SK-N-MC (cell line): ENCODE results near the gene WTIP.
A peak's percentile ranks its signal among the peaks of the same experiment; 100 is the strongest.

Source experiments
- DNase-seq: peaks from one replicate; pipeline ENCODE4 v3.0.0-alpha.2; 2011; ENCODE audit warnings: low read depth, low spot score
- H3K27ac ChIP-seq: fragments of 200-600 bp; sonication (generic); 2 replicates; pipeline ENCODE4 v1.5.1; 2016; ENCODE audit warnings: mixed run types
- H3K36me3 ChIP-seq: fragments of 200-600 bp; sonication (generic); 2 replicates; pipeline ENCODE4 v1.6.1; 2017; ENCODE audit warnings: antibody characterized with exemption, low read length, mixed read lengths; ENCODE audit not compliant: insufficient read depth
- H3K4me3 ChIP-seq: fragments of 200-600 bp; sonication (generic); 2 replicates; pipeline ENCODE4 v1.5.1; 2016
- H3K9ac ChIP-seq: fragments of 200-600 bp; sonication (generic); 2 replicates; pipeline ENCODE4 v1.8.0; 2017; ENCODE audit warnings: mixed run types, mixed read lengths; ENCODE audit not compliant: insufficient read length
- H3K9me3 ChIP-seq: fragments of 200-600 bp; sonication (generic); 2 replicates; pipeline ENCODE4 v1.6.1; 2017; ENCODE audit warnings: low read depth, mild to moderate bottlenecking, antibody characterized with exemption, low read length, moderate library complexity, mixed read lengths
- EZH2 ChIP-seq: fragments of 200-600 bp; sonication (generic); IDR thresholded peaks from one replicate; pipeline ENCODE4 v1.6.1; 2017; ENCODE audit warnings: antibody characterized with exemption
- FOXP2 ChIP-seq: optimal IDR thresholded peaks from 2 replicates; pipeline ENCODE3; 2011; ENCODE audit warnings: mild to moderate bottlenecking, moderate library complexity; ENCODE audit not compliant: insufficient read depth; ENCODE audit errors: extremely low read length, control extremely low read depth
- POLR2AphosphoS5 ChIP-seq: IDR thresholded peaks from 2 replicates; pipeline ENCODE4 v1.6.1; 2012; ENCODE audit warnings: mild to moderate bottlenecking, low read depth, low read length, borderline replicate concordance

Gene WTIP

DNA sequence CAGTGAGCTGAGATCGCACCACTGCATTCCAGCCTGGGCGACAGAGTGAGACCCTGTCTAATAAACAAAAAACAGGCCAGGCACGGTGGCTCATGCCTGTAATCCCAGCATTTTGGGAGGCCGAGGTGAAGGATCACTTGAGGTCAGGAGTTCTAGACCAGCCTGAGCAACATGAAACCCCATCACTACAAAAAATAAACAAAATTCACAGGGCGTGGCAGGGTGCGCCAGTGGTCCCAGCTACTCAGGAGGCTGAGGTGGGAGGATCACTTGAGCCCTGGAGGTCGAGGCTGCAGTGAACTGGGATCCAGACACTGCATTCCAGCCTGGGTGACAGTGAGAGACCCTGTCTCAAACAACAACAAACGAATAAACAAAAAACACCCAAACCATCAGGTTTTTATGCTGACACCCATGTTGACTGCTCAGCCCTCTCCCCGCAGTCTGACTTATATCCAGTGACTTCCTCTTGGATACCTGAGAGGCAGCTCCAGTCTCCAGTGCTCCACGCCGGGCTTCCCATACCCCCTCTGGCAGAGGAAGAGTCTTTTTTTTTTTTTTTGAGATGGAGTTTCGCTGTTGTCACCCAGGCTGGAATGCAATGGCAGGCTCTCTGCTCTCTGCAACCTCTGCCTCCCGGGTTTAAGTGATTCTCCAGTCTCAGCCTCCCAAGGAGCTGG is 17.7 kb downstream of the WTIP start:
- Histone ChIP-seq H3K27ac (no peak overlapping the region), H3K9me3 (no peaks in the 10 kb centered on the region), H3K9ac (no peak overlapping the region), H3K36me3 (no peaks in the 10 kb centered on the region), H3K4me3 (no peak overlapping the region)
- DNase-seq, result no peak
- TF ChIP-seq FOXP2, result no peak
- no peak for TF ChIP-seq POLR2AphosphoS5
- TF ChIP-seq EZH2, result no peak

- no peak for TF ChIP-seq POLR2AphosphoS5
- Histone ChIP-seq H3K36me3 (no peaks in the 10 kb centered on the region), H3K9ac (no peak overlapping the region), H3K27ac (no peak overlapping the region), H3K4me3 (no peak overlapping the region), H3K9me3 (no peaks in the 10 kb centered on the region)
- DNase-seq, result no peak
These were observed 19.1 kb downstream of the WTIP start for GRCh38 chr19:34500656-34501120.

DNA sequence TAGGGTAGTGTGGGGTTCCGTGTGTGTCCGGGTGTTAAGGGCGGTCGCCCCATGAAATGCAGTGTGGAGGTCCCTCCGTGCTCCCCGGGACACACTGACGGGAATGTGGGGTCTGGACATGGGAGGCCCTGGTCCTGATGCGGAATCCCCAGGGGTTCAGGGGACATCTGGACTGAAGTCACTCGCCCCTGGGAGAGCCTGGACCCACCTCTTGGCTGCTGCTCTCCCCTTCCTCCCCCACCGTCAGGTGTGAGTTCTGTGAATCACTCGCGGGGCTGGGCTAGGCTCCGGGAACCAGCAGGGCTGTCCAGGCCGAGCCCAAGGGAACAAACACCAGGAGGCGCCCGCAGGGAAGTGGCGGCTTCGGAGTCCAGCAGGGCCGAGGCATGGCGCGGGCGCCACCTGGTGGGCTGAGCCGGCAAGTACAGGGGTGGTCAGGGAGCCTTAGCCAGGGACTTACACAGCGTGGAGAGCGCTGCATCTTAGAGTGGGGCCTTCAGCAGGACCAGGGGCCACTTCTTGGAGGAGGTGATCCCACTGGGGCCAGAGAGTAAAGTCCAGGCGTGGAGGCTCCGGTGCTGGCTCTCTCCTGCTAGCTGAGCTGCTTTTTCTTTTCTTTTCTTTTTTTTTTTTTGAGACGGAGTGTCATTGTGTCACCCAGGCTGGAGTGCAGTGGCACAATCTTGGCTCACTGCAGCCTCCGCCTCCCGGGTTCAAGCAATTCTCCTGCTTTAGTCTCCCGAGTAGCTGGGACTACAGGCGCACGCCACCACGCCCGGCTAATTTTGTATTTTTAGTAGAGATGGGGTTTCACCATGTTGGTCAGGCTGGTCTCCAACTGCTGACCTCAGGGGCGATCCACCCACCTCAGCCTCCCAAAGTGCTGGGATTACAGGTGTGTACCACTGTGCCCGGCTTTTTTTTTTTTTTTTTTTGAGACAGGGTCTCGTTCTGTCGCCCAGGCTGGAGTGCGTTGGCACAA is 20.1 kb downstream of the WTIP start:
- Histone ChIP-seq H3K27ac (no peak overlapping the region), H3K9ac (no peak overlapping the region), H3K4me3 (no peak overlapping the region), H3K9me3 (no peaks in the 10 kb centered on the region), H3K36me3 (no peaks in the 10 kb centered on the region)
- DNase-seq, result peak; percentile 16
- TF ChIP-seq FOXP2 (peak; percentile 60), POLR2AphosphoS5 (no peak)

- no peak overlapping the region for H3K9ac ChIP-seq
- no peaks in the 10 kb centered on the region for H3K36me3 ChIP-seq
- DNase-seq, result no peak
- no peak overlapping the region for H3K27ac ChIP-seq
- no peak overlapping the region for H3K4me3 ChIP-seq
- no peak for TF ChIP-seq EZH2
- TF ChIP-seq POLR2AphosphoS5, result no peak
- TF ChIP-seq FOXP2, result no peak
- H3K9me3 ChIP-seq, result no peaks in the 10 kb centered on the region
These were observed 21.2 kb downstream of the WTIP start for GRCh38 chr19:34502582-34503411.

- no peak overlapping the region for H3K27ac ChIP-seq
- TF ChIP-seq FOXP2, result no peak
- TF ChIP-seq EZH2, result no peak
- no peak for TF ChIP-seq POLR2AphosphoS5
- no peak for DNase-seq
- H3K4me3 ChIP-seq, result no peak overlapping the region
- H3K9me3 ChIP-seq, result no peaks in the 10 kb centered on the region
- H3K36me3 ChIP-seq, result no peaks in the 10 kb centered on the region
- no peak overlapping the region for H3K9ac ChIP-seq
These were observed 22.1 kb downstream of the WTIP start for GRCh38 chr19:34503531-34504272.

DNA sequence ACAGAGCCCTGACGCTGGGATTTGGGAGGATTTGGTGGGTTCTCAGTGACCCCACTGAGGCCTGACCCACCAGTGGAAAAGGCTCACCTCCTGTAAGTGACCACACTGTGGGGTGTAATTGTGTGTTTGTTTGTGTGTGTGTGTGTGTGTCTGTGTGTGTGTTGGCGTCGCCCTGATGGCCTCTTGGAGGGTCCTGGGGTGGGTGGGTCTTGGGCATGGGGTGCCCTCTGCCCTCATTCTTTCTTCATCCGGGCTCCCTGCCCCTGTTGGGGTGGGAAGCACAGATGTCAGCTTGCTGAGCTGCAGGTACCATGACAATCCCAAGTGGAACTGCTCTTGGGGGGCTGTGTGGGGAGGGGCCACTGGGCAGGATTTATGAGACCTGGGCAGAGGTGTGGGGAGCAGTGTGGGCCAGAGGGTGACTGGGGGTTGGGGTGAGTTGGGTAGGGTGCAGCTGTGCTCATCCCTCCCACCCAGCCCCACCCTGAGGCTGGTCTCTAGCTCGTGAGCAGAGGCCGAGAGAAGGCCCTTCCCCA is 22.8 kb downstream of the WTIP start:
- Histone ChIP-seq H3K9ac (no peak overlapping the region), H3K4me3 (no peak overlapping the region), H3K27ac (no peak overlapping the region), H3K36me3 (no peaks in the 10 kb centered on the region), H3K9me3 (no peaks in the 10 kb centered on the region)
- no peak for DNase-seq
- TF ChIP-seq POLR2AphosphoS5, result no peak
- TF ChIP-seq FOXP2, result no peak
- TF ChIP-seq EZH2, result no peak

DNA sequence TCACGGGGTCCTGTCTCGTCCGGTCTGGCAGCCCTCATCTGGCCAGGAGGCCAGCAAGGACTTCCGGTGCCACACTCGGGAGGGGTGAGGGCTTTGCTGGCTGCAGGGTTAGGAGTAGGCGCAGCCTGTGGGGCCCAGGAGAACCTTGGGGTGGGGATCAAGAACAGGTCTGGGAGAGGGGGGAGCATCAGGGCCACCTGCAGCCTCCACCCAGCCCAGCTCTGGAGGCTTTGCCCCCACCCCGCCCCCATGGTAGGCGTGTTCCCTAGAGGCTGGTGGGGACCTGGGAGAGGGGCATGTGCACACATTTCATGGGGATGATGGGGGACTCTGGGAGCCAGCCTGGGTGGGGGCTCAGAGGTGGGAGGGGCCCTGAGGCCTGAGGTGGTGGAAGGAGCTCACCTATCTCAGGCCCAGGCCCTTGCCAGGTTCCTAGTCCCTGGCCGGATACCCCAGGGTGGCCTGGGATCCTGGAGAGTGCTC is 23.3 kb downstream of the WTIP start:
- no peak for TF ChIP-seq POLR2AphosphoS5
- Histone ChIP-seq H3K36me3 (no peaks in the 10 kb centered on the region), H3K9ac (no peak overlapping the region), H3K9me3 (no peaks in the 10 kb centered on the region), H3K27ac (no peak overlapping the region), H3K4me3 (no peak overlapping the region)
- DNase-seq, result no peak
